ENCODE data around the gene SND1. TPM values are rescaled to one million over a fixed set of nuclear protein-coding genes. Genes with fewer than 3 reads are reported as not detected.

The SND1 gene
- total and polyA plus RNA-seq, 2 donors (not counting 3 experiments of a cell fraction or from before 2014, with no cell fraction given), result 116 to 249 TPM

DNA sequence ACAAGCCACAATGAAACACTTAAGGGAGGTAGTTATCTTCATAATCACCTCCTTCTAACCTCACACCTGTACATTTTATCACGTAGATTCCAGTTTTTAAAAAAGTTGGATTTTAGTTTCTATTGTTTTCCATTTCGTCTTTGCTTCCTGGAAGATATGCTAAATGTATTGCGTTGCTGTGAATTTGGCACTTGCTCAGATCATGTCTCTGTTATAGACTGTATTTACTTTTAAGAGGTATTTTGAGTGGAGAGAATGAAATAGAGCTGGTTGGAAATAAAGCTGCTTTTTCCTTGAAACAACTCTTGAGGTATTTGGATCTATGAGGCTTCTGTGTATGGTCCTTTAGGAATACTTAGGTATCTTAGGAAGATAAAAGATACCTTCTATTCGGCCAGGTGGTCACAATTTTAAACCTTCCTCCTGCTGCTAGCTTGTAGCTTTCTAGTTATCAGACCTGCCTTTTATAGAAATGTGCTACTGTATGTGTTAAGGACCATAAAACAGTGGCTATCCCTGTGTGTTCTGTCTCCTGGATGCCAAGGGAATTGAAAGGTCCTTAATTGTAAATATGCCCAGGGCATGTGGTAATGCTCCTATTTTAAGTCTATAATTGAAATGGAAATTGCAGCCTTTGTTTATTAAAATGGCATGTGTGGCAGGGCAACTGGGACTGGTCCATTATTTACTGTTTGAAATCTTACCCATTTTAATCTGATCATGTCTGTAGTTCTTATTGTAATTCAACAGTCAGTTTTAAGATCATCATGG, 147.7 kb downstream of the SND1 start:
- DNase-seq (ENCODE audit: low read depth, low spot score) (no peak), FAIRE-seq (no peak)
- no peak overlapping the region for H3K4me3 ChIP-seq (replicated peaks in 1 of 3; ENCODE audit: insufficient read depth in 1 of 3, low read depth in 1 of 3, low read length in 3 of 3)
- H4K20me1 ChIP-seq (replicated peaks; ENCODE audit: control insufficient read depth, extremely low read depth, insufficient read depth, low read length), result peaks cover 5% of the 10 kb centered on the region
- H3K4me1 ChIP-seq (ENCODE audit: control insufficient read depth, extremely low read depth, insufficient read depth, low read length), result no peaks in the 10 kb centered on the region
- dilution Hi-C loops (cut with MboI; ENCODE audit: extremely low pct_ligation_motif_present, low sequenced_read_pairs) (no loop called here), intact Hi-C loops (cut with micrococcal nuclease) (no loop called here)
- no peak overlapping the region for H3K4me2 ChIP-seq (ENCODE audit: insufficient read depth, low read length)
- ChIA-PET CTCF (no interaction called here), POLR2A (no interaction called here)
- H3K27ac ChIP-seq (ENCODE audit: insufficient read depth, low read depth, low read length), result no peak overlapping the region
- H2AFZ ChIP-seq (ENCODE audit: low read depth, low read length), result no peak overlapping the region
- no peak overlapping the region for H3K9ac ChIP-seq (replicated peaks; ENCODE audit: extremely low read depth, insufficient read depth, low read length)
- TF ChIP-seq GATA2 (IDR thresholded peaks at IDR 0.05; ENCODE audit: insufficient read depth, insufficient read length, low read depth, low read length), result no peak
- no peak for TF ChIP-seq POLR2A (IDR thresholded peaks at IDR 0.05; ENCODE audit: low read depth, low read length)
- TF ChIP-seq POLR2AphosphoS5 (IDR thresholded peaks at IDR 0.05; ENCODE audit: insufficient read depth, low read depth, low read length), result no peak
- TF ChIP-seq, protein P1, sequence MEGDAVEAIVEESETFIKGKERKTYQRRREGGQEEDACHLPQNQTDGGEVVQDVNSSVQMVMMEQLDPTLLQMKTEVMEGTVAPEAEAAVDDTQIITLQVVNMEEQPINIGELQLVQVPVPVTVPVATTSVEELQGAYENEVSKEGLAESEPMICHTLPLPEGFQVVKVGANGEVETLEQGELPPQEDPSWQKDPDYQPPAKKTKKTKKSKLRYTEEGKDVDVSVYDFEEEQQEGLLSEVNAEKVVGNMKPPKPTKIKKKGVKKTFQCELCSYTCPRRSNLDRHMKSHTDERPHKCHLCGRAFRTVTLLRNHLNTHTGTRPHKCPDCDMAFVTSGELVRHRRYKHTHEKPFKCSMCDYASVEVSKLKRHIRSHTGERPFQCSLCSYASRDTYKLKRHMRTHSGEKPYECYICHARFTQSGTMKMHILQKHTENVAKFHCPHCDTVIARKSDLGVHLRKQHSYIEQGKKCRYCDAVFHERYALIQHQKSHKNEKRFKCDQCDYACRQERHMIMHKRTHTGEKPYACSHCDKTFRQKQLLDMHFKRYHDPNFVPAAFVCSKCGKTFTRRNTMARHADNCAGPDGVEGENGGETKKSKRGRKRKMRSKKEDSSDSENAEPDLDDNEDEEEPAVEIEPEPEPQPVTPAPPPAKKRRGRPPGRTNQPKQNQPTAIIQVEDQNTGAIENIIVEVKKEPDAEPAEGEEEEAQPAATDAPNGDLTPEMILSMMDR (IDR thresholded peaks at IDR 0.05; ENCODE audit: extremely low read depth in 1 of 2, insufficient read depth in 1 of 2, low read depth in 1 of 2, low read length in 2 of 2), result no peak
- no peak for TF ChIP-seq FOS (IDR thresholded peaks at IDR 0.05; ENCODE audit: borderline replicate concordance, insufficient read depth, low read length)
- no peak for TF ChIP-seq MYC (IDR thresholded peaks at IDR 0.05; ENCODE audit: low read depth, low read length)
- TF ChIP-seq EZH2 (IDR thresholded peaks at IDR 0.05; ENCODE audit: borderline replicate concordance, low read depth, low read length, severe bottlenecking), result no peak
- TF ChIP-seq JUN (IDR thresholded peaks at IDR 0.05; ENCODE audit: borderline replicate concordance, insufficient read depth, insufficient read length, low read depth), result no peak
- no peaks in the 10 kb centered on the region for H3K9me3 ChIP-seq (replicated peaks; ENCODE audit: control insufficient read depth, insufficient read depth, low read length)
- no TSS peak for BruUV-seq (replicated peaks)
- H3K79me2 ChIP-seq (ENCODE audit: control insufficient read depth, insufficient read depth, low read length), result peaks cover 60% of the 10 kb centered on the region
- no peaks in the 10 kb centered on the region for H3K36me3 ChIP-seq (ENCODE audit: control insufficient read depth in 2 of 2, extremely low read depth in 1 of 2, insufficient read depth in 2 of 2, low read length in 2 of 2)
- no peaks in the 10 kb centered on the region for H3K27me3 ChIP-seq (ENCODE audit: control insufficient read depth in 2 of 2, insufficient read depth in 2 of 2, low read length in 2 of 2)
- no peaks in the 10 kb centered on the region for H3K9me1 ChIP-seq (replicated peaks; ENCODE audit: control insufficient read depth, extremely low read depth, insufficient read depth, low read length)

Data from endothelial cell of umbilical vein (primary cell).